A549 (cell line): ENCODE measurements around the gene GEN1. TPM values are rescaled to one million over a fixed set of nuclear protein-coding genes. Genes with fewer than 3 reads are reported as not detected.

Experiments used
- ATAC-seq, 2 experiments: fragments of 200-7000 bp in 1 of 2; fragments of >200 bp in 1 of 2; cut with Nextera tagmentation in 1 of 2; cut with Tn5 transposase in 1 of 2; 3 replicates each; pipeline versions ENCODE4 v1.8.0 to v1.9.1; 2018 to 2020; ENCODE audit warnings: mild to moderate bottlenecking in 1 of 2, moderate library complexity in 1 of 2
- CTCF ChIA-PET: fragments of 300-600 bp; sonication (Branson Sonifier 250); formaldehyde crosslinking; extraction: SDS; loops from one replicate; lab custom pipeline; 2021; ENCODE audit warnings: antibody characterized with exemption, inconsistent platforms; lab: Yijun Ruan, JAX
- POLR2A ChIA-PET: fragments of 350-600 bp; formaldehyde crosslinking; extraction: SDS; loops from one replicate; lab custom pipeline; 2021; ENCODE audit warnings: antibody characterized with exemption, inconsistent platforms; lab: Yijun Ruan, JAX
- DNase-seq, 2 experiments: peaks; one replicate each; pipeline versions ENCODE4 v3.0.0 to v3.0.0-alpha.2; 2011 to 2016; ENCODE audit warnings: low read depth in 1 of 2, low spot score in 1 of 2
- FAIRE-seq: peaks from 2 replicates; lab custom pipeline; 2011; peaks lifted over from hg19 to GRCh38; lab: Jason Lieb, UNC
- H3K27ac ChIP-seq, 2 experiments: fragments of >200 bp; sonication (Bioruptor Twin); formaldehyde crosslinking; 3 replicates each; pipeline ENCODE4 v1.5.1; 2016 to 2017
- H3K4me1 ChIP-seq: fragments of >200 bp; sonication (Bioruptor Twin); formaldehyde crosslinking; 3 replicates; pipeline ENCODE4 v1.6.1; 2016
- H3K4me2 ChIP-seq: fragments of >200 bp; sonication (Bioruptor Twin); formaldehyde crosslinking; 3 replicates; pipeline ENCODE4 v1.6.1; 2016
- H3K4me3 ChIP-seq: fragments of >200 bp; sonication (Bioruptor Twin); formaldehyde crosslinking; 3 replicates; pipeline ENCODE4 v1.5.1; 2016
- H3K9me3 ChIP-seq: fragments of >200 bp; sonication (Bioruptor Twin); formaldehyde crosslinking; 3 replicates; pipeline ENCODE4 v1.6.1; 2016
- ATOH8 ChIP-seq: fragments of 250-450 bp; sonication (Bioruptor Pico); IDR thresholded peaks from 2 replicates; pipeline ENCODE4 v1.5.0; 2020; ENCODE audit warnings: low read depth, mild to moderate bottlenecking, moderate library complexity
- BCL3 ChIP-seq: fragments of >200 bp; sonication (Bioruptor Twin); formaldehyde crosslinking; IDR thresholded peaks from 3 replicates; pipeline ENCODE4 v1.6.1; 2016
- CBX2 ChIP-seq: fragments of 200-600 bp; sonication (generic); IDR thresholded peaks from 2 replicates; pipeline ENCODE4 v1.6.1; 2016; ENCODE audit warnings: low read depth, mild to moderate bottlenecking, borderline replicate concordance
- CBX8 ChIP-seq: fragments of 200-600 bp; sonication (generic); IDR thresholded peaks from 2 replicates; pipeline ENCODE4 v1.6.1; 2016
- CEBPB ChIP-seq, 2 experiments: fragments of >200 bp in 1 of 2; sonication (Bioruptor Twin) in 1 of 2; formaldehyde crosslinking in 1 of 2; IDR thresholded peaks; 2 replicates each; pipeline ENCODE4 v1.6.1; 2012 to 2016
- CHD2 ChIP-seq: fragments of 150-350 bp; IDR thresholded peaks from 2 replicates; pipeline ENCODE4 v1.6.1; 2014; ENCODE audit warnings: low read length; ENCODE audit not compliant: partially characterized antibody
- CHD4 ChIP-seq: fragments of 200-600 bp; sonication (generic); IDR thresholded peaks from 2 replicates; pipeline ENCODE4 v1.6.1; 2016; ENCODE audit warnings: antibody characterized with exemption, mild to moderate bottlenecking, borderline replicate concordance
- CTCF ChIP-seq: fragments of >200 bp; sonication (Bioruptor Twin); formaldehyde crosslinking; IDR thresholded peaks from 3 replicates; pipeline ENCODE4 v1.5.1; 2016
- E2F6 ChIP-seq: IDR thresholded peaks from 2 replicates; pipeline ENCODE4 v1.6.1; 2012; ENCODE audit warnings: low read depth, borderline replicate concordance
- EHMT2 ChIP-seq: fragments of 200-600 bp; sonication (generic); IDR thresholded peaks from 2 replicates; pipeline ENCODE4 v1.6.1; 2016; ENCODE audit warnings: antibody characterized with exemption, low read depth, mild to moderate bottlenecking, moderate library complexity
- ESRRA ChIP-seq: fragments of 150-350 bp; IDR thresholded peaks from 2 replicates; pipeline ENCODE4 v1.6.1; 2014; ENCODE audit warnings: mild to moderate bottlenecking, low read length, borderline replicate concordance
- FOSL2 ChIP-seq, 2 experiments: fragments of 450-650 bp in 1 of 2; fragments of >200 bp in 1 of 2; sonication (Bioruptor Twin) in 1 of 2; formaldehyde crosslinking; IDR thresholded peaks; 2 replicates each; pipeline versions ENCODE4 v1.5.0 to v1.6.1; 2016 to 2020; ENCODE audit warnings: mild to moderate bottlenecking in 1 of 2, moderate library complexity in 1 of 2
- HMGXB4 ChIP-seq: fragments of 250-450 bp; sonication (Bioruptor Pico); IDR thresholded peaks from 2 replicates; pipeline ENCODE4 v1.5.0; 2021; ENCODE audit warnings: mild to moderate bottlenecking, moderate library complexity, borderline replicate concordance
- HOXB13 ChIP-seq: fragments of 250-450 bp; sonication (Bioruptor Pico); IDR thresholded peaks from 2 replicates; pipeline ENCODE4 v1.5.0; 2020; ENCODE audit warnings: low read depth, mild to moderate bottlenecking, moderate library complexity
- JUN ChIP-seq, 2 experiments: fragments of >200 bp; sonication (Bioruptor Twin); formaldehyde crosslinking; IDR thresholded peaks; 2 replicates in 1 of 2; 3 replicates in 1 of 2; pipeline ENCODE4 v1.6.1; 2016 to 2017
- JUNB ChIP-seq: fragments of >200 bp; sonication (Bioruptor Twin); formaldehyde crosslinking; IDR thresholded peaks from 2 replicates; pipeline ENCODE4 v1.6.1; 2016
- KDM5A ChIP-seq: fragments of 200-600 bp; sonication (generic); IDR thresholded peaks from 2 replicates; pipeline ENCODE4 v1.6.1; 2016; ENCODE audit warnings: antibody characterized with exemption, mild to moderate bottlenecking
- MAFK ChIP-seq: fragments of 450-650 bp; IDR thresholded peaks from 2 replicates; pipeline ENCODE4 v1.6.1; 2014; ENCODE audit not compliant: partially characterized antibody
- MAZ ChIP-seq: fragments of 150-350 bp; IDR thresholded peaks from 2 replicates; pipeline ENCODE4 v1.6.1; 2014; ENCODE audit warnings: antibody characterized with exemption, low read depth, low read length, borderline replicate concordance
- NR3C1 ChIP-seq: fragments of >200 bp; sonication (Bioruptor Twin); formaldehyde crosslinking; IDR thresholded peaks from 3 replicates; pipeline ENCODE4 v1.6.1; 2017
- RARB ChIP-seq: fragments of 250-450 bp; sonication (Bioruptor Pico); IDR thresholded peaks from 2 replicates; pipeline ENCODE4 v1.8.0; 2021; ENCODE audit warnings: mild to moderate bottlenecking, moderate library complexity
- ZC3H11A ChIP-seq: fragments of 450-650 bp; IDR thresholded peaks from 2 replicates; pipeline ENCODE4 v1.6.1; 2014; ENCODE audit warnings: antibody characterized with exemption, mild to moderate bottlenecking
- ZFP36 ChIP-seq: fragments of 450-650 bp; IDR thresholded peaks from 2 replicates; pipeline ENCODE4 v1.6.1; 2014; ENCODE audit warnings: borderline replicate concordance; ENCODE audit not compliant: partially characterized antibody
- WGBS: methylation state at CpG from one replicate; pipeline ENCODE4 v1.1.6; 2017; ENCODE audit errors: missing lambda C conversion rate; 5-methylcytosine and 5-hydroxymethylcytosine counted together
- polyA plus RNA-seq, 4 experiments: library from polyadenylated mRNA; depleted of rRNA in 3 of 4; stranded (reverse); fragments of >200 nt; fragmentation: RNase III in 1 of 4; extraction: RNeasy Plus Mini Kit Qiagen cat#74134 plus additional on column Dnase treatment in 1 of 4; gene quantifications; 2 replicates in 3 of 4; 3 replicates in 1 of 4; pipeline ENCODE4 v1.2.3, GENCODE V29; 2011 to 2017

Gene GEN1
- polyA plus RNA-seq, 2 of the 4 experiments (the other 2 are of a cell fraction): 16.2 to 40.7 TPM

GRCh38 chr2:17749753-17750438 is 4.0 kb upstream of the GEN1 start:
- POLR2A ChIA-PET: no interaction called here
- peak; percentile 36 for TF ChIP-seq MAFK
- no peak for TF ChIP-seq CHD4
- no peak for TF ChIP-seq ZFP36
- TF ChIP-seq, all 56 proteins: peak for 1
- peaks cover 66% of the 10 kb centered on the region for H3K4me1 ChIP-seq
- peak overlapping the region; percentile 59 to 61; a peak in 5 of 6 replicates for H3K27ac ChIP-seq
- no peak overlapping the region for H3K4me3 ChIP-seq
- no peak for ATAC-seq
- H3K9me3 ChIP-seq: no peaks in the 10 kb centered on the region
- CTCF ChIA-PET: interaction anchor here (0.9 to 2.2 kb wide), 3 partner anchors 30 to 79 kb away, joined by 3 to 10 read pairs (median 4); no protein-coding TSS in a partner anchor
- no peak for FAIRE-seq
- no peak for DNase-seq
- peak overlapping the region; percentile 83 for H3K4me2 ChIP-seq
- 71% methylated on average over 2 of the region's 2 CpGs for WGBS

- peaks cover 74% of the 10 kb centered on the region for H3K4me1 ChIP-seq
- CTCF ChIA-PET: interaction anchor here (1.2 kb wide), 1 partner anchor 92 kb away, joined by 4 read pairs; no protein-coding TSS in a partner anchor
- TF ChIP-seq NR3C1 (no peak), CBX8 (no peak), ZC3H11A (no peak), CEBPB (IDR thresholded peaks at IDR 0.05) (no peak), RARB (CRISPR knock-in tag) (no peak)
- H3K4me3 ChIP-seq: peak overlapping the region; percentile 83
- peak overlapping the region; percentile 95 to 98 for H3K27ac ChIP-seq
- FAIRE-seq (no peak), ATAC-seq (no peak), DNase-seq (no peak)
- H3K4me2 ChIP-seq: peak overlapping the region; percentile 93
- POLR2A ChIA-PET: no interaction called here
- H3K9me3 ChIP-seq: no peaks in the 10 kb centered on the region
- 39% methylated on average over 3 of the region's 3 CpGs for WGBS
Measured at GRCh38 chr2:17752246-17752645, 1.7 kb upstream of the GEN1 start.

GRCh38 chr2:17752892-17753802 is 791 bp upstream of the GEN1 start:
- FAIRE-seq: no peak
- ChIA-PET POLR2A (interaction anchor here (0.5 to 1.3 kb wide), 5 partner anchors 12 to 53 kb away, joined by 3 to 6 read pairs (median 4); no protein-coding TSS in a partner anchor), CTCF (interaction anchor here (1.0 kb wide), 1 partner anchor 81 kb away, joined by 3 read pairs; no protein-coding TSS in a partner anchor)
- 2% methylated on average over 54 of the region's 70 CpGs for WGBS
- no peaks in the 10 kb centered on the region for H3K9me3 ChIP-seq
- peak; percentile 75 to 80 for ATAC-seq
- H3K4me1 ChIP-seq: peaks cover 74% of the 10 kb centered on the region
- peak; percentile 53 to 83 for DNase-seq
- peak overlapping the region; percentile 93 for H3K4me2 ChIP-seq
- peak overlapping the region; percentile 95 to 98 for H3K27ac ChIP-seq
- H3K4me3 ChIP-seq: peak overlapping the region; percentile 83
- TF ChIP-seq JUNB (no peak), CHD4 (no peak), MAFK (no peak), CTCF (no peak), ZFP36 (no peak), MAZ (no peak), CHD2 (no peak), CBX2 (no peak), JUN (IDR thresholded peaks at IDR 0.05) (peak in 1 of 2 experiments; percentile 85; a peak in 3 of 5 replicates), HOXB13 (CRISPR knock-in tag) (no peak), FOSL2 (IDR thresholded peaks at IDR 0.05) (no peak), FOSL2 (CRISPR knock-in tag; IDR thresholded peaks at IDR 0.05) (no peak), HMGXB4 (CRISPR knock-in tag) (no peak), KDM5A (no peak), E2F6 (peak; percentile 42), ESRRA (no peak), ATOH8 (CRISPR knock-in tag) (no peak), EHMT2 (no peak), BCL3 (peak; percentile 76)
